Brain microvascular endothelial cell (primary cell): ENCODE results near the gene KLK11.
"Not testable (repeated sequence)": the region's sequence is repeated elsewhere in the genome, so short reads cannot be mapped to it uniquely, and the experiment has no call there.

Experiments used
- DNase-seq: peaks from one replicate; pipeline ENCODE4 v3.0.0-alpha.2; 2020
- H3K27ac ChIP-seq: fragments of 250-450 bp; sonication (Bioruptor Pico); 2 replicates; pipeline ENCODE4 v1.5.1; 2020; ENCODE audit warnings: mild to moderate bottlenecking, moderate library complexity
- H3K27me3 ChIP-seq: fragments of 250-450 bp; sonication (Bioruptor Pico); replicated peaks from 2 replicates; pipeline ENCODE4 v1.5.1; 2020; ENCODE audit warnings: mild to moderate bottlenecking
- H3K36me3 ChIP-seq: fragments of 250-450 bp; sonication (Bioruptor Pico); replicated peaks from 2 replicates; pipeline ENCODE4 v1.5.1; 2020; ENCODE audit warnings: mild to moderate bottlenecking
- H3K4me3 ChIP-seq: 2 replicates; pipeline ENCODE4 v1.5.1; 2011; ENCODE audit warnings: low read depth, mild to moderate bottlenecking, control low read depth, low read length, moderate library complexity
- in situ Hi-C: cut with HindIII; loops from 2 replicates; pipeline ENCODE4 v1.10.0; 2017; ENCODE audit warnings: low sequenced_read_pairs, low pct_ligation_motif_present
- TF ChIP-seq, protein P1 (sequence below): IDR thresholded peaks from 2 replicates; pipeline ENCODE4 v1.5.1; 2011; ENCODE audit warnings: low read depth, mild to moderate bottlenecking, moderate library complexity, low read length, control low read depth, inconsistent platforms; ENCODE audit errors: missing control alignments

KLK11 gene

DNA sequence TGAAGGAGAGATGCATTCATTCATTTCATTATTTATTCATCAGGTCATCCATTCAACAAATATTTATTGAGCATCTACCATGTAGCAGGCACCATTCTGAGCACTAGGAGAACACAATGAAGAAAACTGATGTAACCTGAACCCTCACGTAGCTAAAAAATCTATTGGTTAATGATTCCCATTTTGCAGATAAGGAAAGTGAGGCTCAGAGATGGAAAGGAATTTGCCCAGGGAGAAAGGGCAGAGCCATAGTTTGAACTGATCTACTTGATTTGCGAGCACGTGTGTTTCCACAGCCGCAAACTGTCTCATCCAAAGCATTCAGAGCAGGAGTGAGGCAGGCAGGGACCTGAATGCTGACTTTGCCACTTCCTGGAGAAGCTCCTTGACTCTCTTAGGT lies 27.7 kb downstream of the KLK11 start:
- in situ Hi-C loops, result no loop called here
- no peak for DNase-seq
- TF ChIP-seq, protein P1, sequence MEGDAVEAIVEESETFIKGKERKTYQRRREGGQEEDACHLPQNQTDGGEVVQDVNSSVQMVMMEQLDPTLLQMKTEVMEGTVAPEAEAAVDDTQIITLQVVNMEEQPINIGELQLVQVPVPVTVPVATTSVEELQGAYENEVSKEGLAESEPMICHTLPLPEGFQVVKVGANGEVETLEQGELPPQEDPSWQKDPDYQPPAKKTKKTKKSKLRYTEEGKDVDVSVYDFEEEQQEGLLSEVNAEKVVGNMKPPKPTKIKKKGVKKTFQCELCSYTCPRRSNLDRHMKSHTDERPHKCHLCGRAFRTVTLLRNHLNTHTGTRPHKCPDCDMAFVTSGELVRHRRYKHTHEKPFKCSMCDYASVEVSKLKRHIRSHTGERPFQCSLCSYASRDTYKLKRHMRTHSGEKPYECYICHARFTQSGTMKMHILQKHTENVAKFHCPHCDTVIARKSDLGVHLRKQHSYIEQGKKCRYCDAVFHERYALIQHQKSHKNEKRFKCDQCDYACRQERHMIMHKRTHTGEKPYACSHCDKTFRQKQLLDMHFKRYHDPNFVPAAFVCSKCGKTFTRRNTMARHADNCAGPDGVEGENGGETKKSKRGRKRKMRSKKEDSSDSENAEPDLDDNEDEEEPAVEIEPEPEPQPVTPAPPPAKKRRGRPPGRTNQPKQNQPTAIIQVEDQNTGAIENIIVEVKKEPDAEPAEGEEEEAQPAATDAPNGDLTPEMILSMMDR, result no peak
- no peaks in the 10 kb centered on the region for H3K36me3 ChIP-seq
- H3K4me3 ChIP-seq, result no peak overlapping the region
- no peak overlapping the region for H3K27ac ChIP-seq
- H3K27me3 ChIP-seq, result no peaks in the 10 kb centered on the region

DNA sequence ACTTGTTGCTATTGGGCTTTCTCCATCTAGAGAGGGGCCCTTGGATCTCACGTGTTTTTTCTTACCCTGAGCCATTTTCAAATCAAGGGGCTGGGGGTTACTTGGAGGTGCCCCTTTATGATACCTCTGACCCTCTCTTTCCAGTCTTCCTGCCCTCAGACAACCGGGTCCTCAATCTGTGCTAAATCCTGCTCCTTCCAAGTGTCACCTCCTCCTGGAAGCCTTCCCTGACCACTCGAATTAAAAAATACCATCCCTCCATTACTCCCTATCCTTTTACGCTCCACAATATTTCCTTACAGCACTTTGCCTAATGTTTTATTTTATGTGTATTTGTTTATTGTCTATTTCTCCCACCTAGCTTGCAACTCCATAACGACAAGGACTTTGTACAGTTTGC lies 28.4 kb downstream of the KLK11 start:
- H3K27me3 ChIP-seq, result no peaks in the 10 kb centered on the region
- in situ Hi-C loops, result no loop called here
- H3K27ac ChIP-seq, result no peak overlapping the region
- TF ChIP-seq, protein P1, result no peak
- no peak overlapping the region for H3K4me3 ChIP-seq
- DNase-seq, result no peak
- no peaks in the 10 kb centered on the region for H3K36me3 ChIP-seq

DNA sequence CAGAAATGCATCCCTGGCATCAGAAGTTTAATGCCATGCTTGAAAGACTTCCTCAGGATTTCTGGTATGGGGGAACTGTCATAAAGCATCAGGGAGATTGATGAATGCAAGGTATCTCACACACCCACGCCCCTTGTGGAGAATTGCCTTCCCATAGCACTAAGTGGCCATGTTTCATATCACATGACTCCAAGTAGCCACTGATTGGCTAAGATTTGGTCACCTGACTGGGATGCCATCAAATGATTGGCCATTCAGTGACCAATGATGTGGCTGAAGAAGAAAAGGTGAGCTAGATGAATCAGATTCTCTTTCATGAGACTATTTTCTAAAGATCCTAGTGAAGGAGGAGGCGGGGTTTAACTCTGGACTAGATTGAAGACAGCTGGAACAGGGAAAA lies 32.3 kb downstream of the KLK11 start:
- in situ Hi-C loops, result no loop called here
- Histone ChIP-seq H3K36me3 (no peaks in the 10 kb centered on the region), H3K27me3 (no peaks in the 10 kb centered on the region), H3K27ac (no peak overlapping the region), H3K4me3 (no peak overlapping the region)
- no peak for DNase-seq
- TF ChIP-seq, protein P1, result no peak

DNA sequence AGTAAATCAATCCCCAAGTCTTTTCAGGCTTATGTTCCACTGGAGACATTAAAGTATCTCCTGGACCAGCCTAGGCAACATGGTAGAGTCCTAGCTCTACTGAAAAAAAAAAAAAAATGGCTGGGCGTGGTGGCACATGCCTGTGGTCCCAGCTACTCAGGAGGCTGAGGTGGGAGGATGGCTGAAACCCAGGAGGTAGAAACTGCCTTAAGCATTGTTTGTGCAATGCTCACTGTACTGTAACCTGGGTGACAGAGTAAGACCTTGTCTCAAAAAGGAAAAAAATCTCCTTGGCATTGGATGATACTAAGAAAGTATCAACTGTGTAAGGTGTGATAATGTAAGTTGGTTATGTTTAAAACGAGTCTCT lies 33.8 kb downstream of the KLK11 start:
- no peak overlapping the region for H3K27ac ChIP-seq
- in situ Hi-C loops, result no loop called here

DNA sequence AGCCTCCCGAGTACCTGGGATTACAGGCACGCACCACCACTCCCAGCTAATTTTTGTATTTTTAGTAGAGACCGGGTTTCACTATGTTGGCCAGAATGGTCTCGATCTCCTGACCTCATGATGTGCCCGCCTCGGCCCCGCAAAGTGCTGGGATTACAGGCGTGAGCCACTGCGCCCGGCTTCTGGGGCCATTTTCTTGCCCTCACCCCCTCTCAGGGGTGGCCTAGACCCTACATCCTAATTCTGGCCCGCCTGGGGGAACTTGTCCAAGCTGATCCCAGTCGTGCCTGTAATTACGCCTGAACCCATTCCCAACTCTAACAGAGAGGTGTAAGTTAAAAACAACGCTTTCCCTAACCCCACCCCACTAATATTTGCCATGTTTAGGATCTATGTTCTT lies 42.0 kb downstream of the KLK11 start:
- not testable (repeated sequence) for H3K27me3 ChIP-seq

More for the DNA sequence above, 33.8 kb downstream of the KLK11 start:
- no peak overlapping the region for H3K4me3 ChIP-seq
- H3K36me3 ChIP-seq, result no peaks in the 10 kb centered on the region
- no peaks in the 10 kb centered on the region for H3K27me3 ChIP-seq
- TF ChIP-seq, protein P1, result no peak
- DNase-seq, result no peak

DNA sequence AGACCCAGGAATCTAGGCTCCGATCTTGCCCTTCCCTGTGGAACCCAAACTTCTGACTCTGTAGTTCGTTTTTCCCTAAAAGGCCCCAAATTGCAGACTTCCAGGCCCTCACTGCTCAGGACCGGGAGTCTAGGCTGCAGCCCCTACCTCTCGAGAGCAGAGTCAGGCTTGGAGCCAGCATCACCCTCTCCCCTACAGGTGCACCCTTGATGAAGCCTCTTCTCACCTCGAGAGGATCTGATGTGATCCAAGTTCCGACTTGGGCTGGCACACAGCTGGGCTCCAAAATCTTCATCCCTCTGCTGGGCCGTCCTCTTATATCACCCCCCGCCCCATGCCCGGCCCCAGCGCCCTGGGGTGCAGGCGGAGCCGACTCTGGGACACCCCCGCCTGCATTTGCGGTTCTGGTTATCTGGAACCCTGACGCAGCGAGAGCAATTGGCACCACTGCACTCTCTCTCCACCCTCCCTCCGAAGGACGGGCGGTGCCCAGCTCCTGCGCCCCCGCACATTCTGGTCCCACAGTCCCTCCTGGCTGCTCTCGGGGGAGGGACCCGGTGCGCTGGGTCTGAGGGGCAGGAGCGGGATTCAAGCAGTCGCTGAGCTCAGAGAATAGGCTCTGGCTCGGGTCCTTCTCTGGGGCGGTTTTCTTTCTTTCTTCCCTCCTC lies 42.7 kb downstream of the KLK11 start, which contains the start of gene KLK7:
Gene KLK7 (minus strand): TSS at position 293 of the 668 bp plus-strand sequence. CDS start 1,518 bp downstream, outside the sequence.
- in situ Hi-C loops, result no loop called here
- no peak for DNase-seq
- H3K27ac ChIP-seq, result no peak within 1 kb of the TSS
- H3K4me3 ChIP-seq, result no peak within 1 kb of the TSS
- H3K27me3 ChIP-seq, result no peaks in the 10 kb centered on the region
- TF ChIP-seq, protein P1, result no peak
- H3K36me3 ChIP-seq, result no peaks in the 10 kb centered on the region

More for the DNA sequence above, 42.0 kb downstream of the KLK11 start:
- H3K36me3 ChIP-seq, H3K27ac ChIP-seq, H3K4me3 ChIP-seq, in situ Hi-C loops, DNase-seq: not testable (repeated sequence)
